ENCODE measurements around the gene SARM1. TPM values are rescaled to one million over a fixed set of nuclear protein-coding genes. Genes with fewer than 3 reads are reported as not detected.
"Not testable (repeated sequence)": the region's sequence is repeated elsewhere in the genome, so short reads cannot be mapped to it uniquely, and the experiment has no call there.

SARM1 gene
- 10 to 100 TPM; 10.4 to 16.2 (median 12.7) TPM for polyA plus RNA-seq (ENCODE audit: insufficient read length in 4 of 4)

GRCh38 chr17:28371245-28372202, at the start of gene SARM1:
Gene SARM1 (plus strand): TSS chr17:28371694. CDS start chr17:28372033, 339 bp downstream.
- DNase-seq (ENCODE audit: low read depth in 4 of 4, low spot score in 3 of 4) = peak; percentile 70 to 80 (median 77)

GRCh38 chr17:28324267-28324745, 47.2 kb upstream of the SARM1 start:
- DNase-seq (ENCODE audit: low read depth in 4 of 4, low spot score in 3 of 4) = no peak

- no peak for DNase-seq (ENCODE audit: low read depth in 4 of 4, low spot score in 3 of 4)
Measured at GRCh38 chr17:28324781-28325180, 46.7 kb upstream of the SARM1 start.

GRCh38 chr17:28325211-28325610, 46.3 kb upstream of the SARM1 start:
- DNase-seq (ENCODE audit: low read depth in 4 of 4, low spot score in 3 of 4) = no peak

- no peak for DNase-seq (ENCODE audit: low read depth in 4 of 4, low spot score in 3 of 4)
Measured at GRCh38 chr17:28326114-28326513, 45.4 kb upstream of the SARM1 start.

GRCh38 chr17:28327031-28327607, 44.4 kb upstream of the SARM1 start:
- DNase-seq (ENCODE audit: low read depth in 4 of 4, low spot score in 3 of 4) = no peak

GRCh38 chr17:28327709-28328108, 43.8 kb upstream of the SARM1 start:
- DNase-seq (ENCODE audit: low read depth in 4 of 4, low spot score in 3 of 4) = no peak

- no peak for DNase-seq (ENCODE audit: low read depth in 4 of 4, low spot score in 3 of 4)
Measured at GRCh38 chr17:28328325-28328724, 43.2 kb upstream of the SARM1 start.

GRCh38 chr17:28330671-28331070, 40.8 kb upstream of the SARM1 start:
- DNase-seq (ENCODE audit: low read depth in 4 of 4, low spot score in 3 of 4) = no peak

- no peak for DNase-seq (ENCODE audit: low read depth in 4 of 4, low spot score in 3 of 4)
Measured at GRCh38 chr17:28331891-28332420, 39.5 kb upstream of the SARM1 start.

GRCh38 chr17:28333083-28333746, 38.3 kb upstream of the SARM1 start:
- no peak for DNase-seq (ENCODE audit: low read depth in 4 of 4, low spot score in 3 of 4)

- no peak for DNase-seq (ENCODE audit: low read depth in 4 of 4, low spot score in 3 of 4)
Measured at GRCh38 chr17:28334171-28334570, 37.3 kb upstream of the SARM1 start.

- no peak for DNase-seq (ENCODE audit: low read depth in 4 of 4, low spot score in 3 of 4)
Measured at GRCh38 chr17:28334666-28335200, 36.8 kb upstream of the SARM1 start.

- DNase-seq (ENCODE audit: low read depth in 4 of 4, low spot score in 3 of 4) = peak; percentile 98 to 100 (median 98)
Measured at GRCh38 chr17:28335201-28335958, 36.1 kb upstream of the SARM1 start, which contains the start of the genes IFT20 and TNFAIP1. Gene IFT20 (minus strand): TSS chr17:28335472. CDS start chr17:28331985, 3,487 bp downstream. Gene TNFAIP1 (plus strand): TSS chr17:28335761. CDS start chr17:28339522, 3,761 bp downstream.

- DNase-seq (ENCODE audit: low read depth in 4 of 4, low spot score in 3 of 4) = peak in 2 of 4 donors; percentile 60 to 76
Measured at GRCh38 chr17:28335959-28336871, 35.3 kb upstream of the SARM1 start.

- no peak for DNase-seq (ENCODE audit: low read depth in 4 of 4, low spot score in 3 of 4)
Measured at GRCh38 chr17:28338056-28338768, 33.3 kb upstream of the SARM1 start.

GRCh38 chr17:28338769-28339212, 32.7 kb upstream of the SARM1 start:
- not testable (repeated sequence) for DNase-seq (ENCODE audit: low read depth in 4 of 4, low spot score in 3 of 4)

GRCh38 chr17:28339431-28339830, 32.1 kb upstream of the SARM1 start:
- DNase-seq (ENCODE audit: low read depth in 4 of 4, low spot score in 3 of 4) = no peak

Measured in left renal pelvis (tissue), 4 donors.